ENCODE results near the gene LPAR2. TPM values are rescaled to one million over a fixed set of nuclear protein-coding genes. Genes with fewer than 3 reads are reported as not detected.

LPAR2 gene
- total RNA-seq, 1 donor from 2014 or later = 27.4 TPM

- Mint-ChIP-seq H3K9me3 (no peaks in the 10 kb centered on the region), H3K36me3 (ENCODE audit: low read depth) (peaks cover 19% of the 10 kb centered on the region), H3K4me1 (ENCODE audit: low read depth) (peaks cover 12% of the 10 kb centered on the region), H3K4me3 (no peak overlapping the region), H3K27me3 (ENCODE audit: insufficient read depth) (no peaks in the 10 kb centered on the region), H3K27ac (peak overlapping the region; percentile 24)
- intact Hi-C loops (cut with micrococcal nuclease) = no loop called here
- no peak for DNase-seq (ENCODE audit: low spot score)
Measured at GRCh38 chr19:19575411-19575810, 52.6 kb downstream of the LPAR2 start.

Other genes starting within 250 kb of the LPAR2 start
- 139 and 142 TPM in 2 replicates for gene GATAD2A, start 222.5 kb downstream of the LPAR2 start, total RNA-seq
- gene TSSK6, start 112.7 kb downstream of the LPAR2 start, total RNA-seq = 3.0 and 4.1 TPM in 2 replicates
- 408 and 410 TPM in 2 replicates for gene NDUFA13, start 112.0 kb downstream of the LPAR2 start, total RNA-seq
- 13.6 and 15.0 TPM in 2 replicates for gene YJEFN3, start 99.3 kb downstream of the LPAR2 start, total RNA-seq
- gene CILP2, start 90.0 kb downstream of the LPAR2 start, total RNA-seq = 0.26 and 0.29 TPM in 2 replicates
- 28.0 and 29.6 TPM in 2 replicates for gene PBX4, start 9.5 kb downstream of the LPAR2 start, total RNA-seq
- gene GMIP, start 15.4 kb upstream of the LPAR2 start, total RNA-seq = 67.8 and 71.6 TPM in 2 replicates
- gene ATP13A1, start 35.5 kb upstream of the LPAR2 start, total RNA-seq = 101 and 104 TPM in 2 replicates
- 48.2 and 54.9 TPM in 2 replicates for gene ZNF101, start 40.6 kb upstream of the LPAR2 start, total RNA-seq
- gene ZNF14, start 104.9 kb upstream of the LPAR2 start, total RNA-seq = 4.3 and 5.1 TPM in 2 replicates
- 13.5 and 15.7 TPM in 2 replicates for gene ZNF506, start 193.5 kb upstream of the LPAR2 start, total RNA-seq
- 7.8 and 11.1 TPM in 2 replicates for gene ZNF253, start 237.7 kb upstream of the LPAR2 start, total RNA-seq